ENCODE measurements around the gene ANKH.

GRCh38 chr5:14848385-14848784 lies 23.2 kb downstream of the ANKH start:
- TF ChIP-seq CTCF (IDR thresholded peaks at IDR 0.05) (no peak), EZH2 (IDR thresholded peaks at IDR 0.05; ENCODE audit: borderline replicate concordance, insufficient read depth, low read depth, low read length, poor library complexity, severe bottlenecking) (no peak)
